Measurements from ENCODE around the gene PNPLA5.
"Not testable (repeated sequence)": the region's sequence is repeated elsewhere in the genome, so short reads cannot be mapped to it uniquely, and the experiment has no call there.

The PNPLA5 gene

GRCh38 chr22:43891360-43892182, at the start of gene PNPLA5:
TSS of gene PNPLA5 (minus strand) at chr22:43892013. CDS start at chr22:43891880, 133 bp downstream.
- peak; percentile 33 for DNase-seq

- no peak for DNase-seq
Measured at GRCh38 chr22:43941449-43941848, 49.6 kb upstream of the PNPLA5 start.

GRCh38 chr22:43931771-43932170, 40.0 kb upstream of the PNPLA5 start:
- DNase-seq, result no peak

GRCh38 chr22:43928908-43929307, 37.1 kb upstream of the PNPLA5 start:
- no peak for DNase-seq

GRCh38 chr22:43928468-43928867, 36.7 kb upstream of the PNPLA5 start:
- peak; percentile 87 for DNase-seq

GRCh38 chr22:43926349-43926710, 34.5 kb upstream of the PNPLA5 start:
- no peak for DNase-seq

GRCh38 chr22:43925433-43926348, 33.9 kb upstream of the PNPLA5 start:
- peak; percentile 44 for DNase-seq

- no peak for DNase-seq
Measured at GRCh38 chr22:43924877-43925276, 33.1 kb upstream of the PNPLA5 start.

GRCh38 chr22:43923631-43924464, 32.0 kb upstream of the PNPLA5 start, which contains the start of gene PNPLA3:
TSS of gene PNPLA3 (plus strand) at chr22:43923805. CDS start at chr22:43923912, 107 bp downstream.
- peak; percentile 77 for DNase-seq

- DNase-seq, result peak; percentile 11
Measured at GRCh38 chr22:43923191-43923590, 31.4 kb upstream of the PNPLA5 start.

GRCh38 chr22:43922123-43922522, 30.3 kb upstream of the PNPLA5 start:
- no peak for DNase-seq

- peak; percentile 15 for DNase-seq
Measured at GRCh38 chr22:43921370-43921769, 29.6 kb upstream of the PNPLA5 start.

GRCh38 chr22:43919106-43919973, 27.5 kb upstream of the PNPLA5 start:
- no peak for DNase-seq

- peak; percentile 15 for DNase-seq
Measured at GRCh38 chr22:43917521-43917920, 25.7 kb upstream of the PNPLA5 start.

- no peak for DNase-seq
Measured at GRCh38 chr22:43911351-43911750, 19.5 kb upstream of the PNPLA5 start.

- DNase-seq, result no peak
Measured at GRCh38 chr22:43910178-43910695, 18.4 kb upstream of the PNPLA5 start.

- DNase-seq, result no peak
Measured at GRCh38 chr22:43909708-43910107, 17.9 kb upstream of the PNPLA5 start.

- DNase-seq, result no peak
Measured at GRCh38 chr22:43905681-43906080, 13.9 kb upstream of the PNPLA5 start.

- not testable (repeated sequence) for DNase-seq
Measured at GRCh38 chr22:43904412-43904811, 12.6 kb upstream of the PNPLA5 start.

- not testable (repeated sequence) for DNase-seq
Measured at GRCh38 chr22:43903033-43903432, 11.2 kb upstream of the PNPLA5 start.

GRCh38 chr22:43901976-43902643, 10.3 kb upstream of the PNPLA5 start:
- DNase-seq, result no peak
